Cerebellar nuclear complex (tissue), 1 donor: ENCODE measurements around the gene TBC1D9B.
"Not testable (repeated sequence)": the region's sequence is repeated elsewhere in the genome, so short reads cannot be mapped to it uniquely, and the experiment has no call there.

Experiments used
- DNase-seq, 2 experiments: peaks; one replicate each; lab custom pipeline; 2025; lab: John Stamatoyannopoulos, UW

The TBC1D9B gene

DNA sequence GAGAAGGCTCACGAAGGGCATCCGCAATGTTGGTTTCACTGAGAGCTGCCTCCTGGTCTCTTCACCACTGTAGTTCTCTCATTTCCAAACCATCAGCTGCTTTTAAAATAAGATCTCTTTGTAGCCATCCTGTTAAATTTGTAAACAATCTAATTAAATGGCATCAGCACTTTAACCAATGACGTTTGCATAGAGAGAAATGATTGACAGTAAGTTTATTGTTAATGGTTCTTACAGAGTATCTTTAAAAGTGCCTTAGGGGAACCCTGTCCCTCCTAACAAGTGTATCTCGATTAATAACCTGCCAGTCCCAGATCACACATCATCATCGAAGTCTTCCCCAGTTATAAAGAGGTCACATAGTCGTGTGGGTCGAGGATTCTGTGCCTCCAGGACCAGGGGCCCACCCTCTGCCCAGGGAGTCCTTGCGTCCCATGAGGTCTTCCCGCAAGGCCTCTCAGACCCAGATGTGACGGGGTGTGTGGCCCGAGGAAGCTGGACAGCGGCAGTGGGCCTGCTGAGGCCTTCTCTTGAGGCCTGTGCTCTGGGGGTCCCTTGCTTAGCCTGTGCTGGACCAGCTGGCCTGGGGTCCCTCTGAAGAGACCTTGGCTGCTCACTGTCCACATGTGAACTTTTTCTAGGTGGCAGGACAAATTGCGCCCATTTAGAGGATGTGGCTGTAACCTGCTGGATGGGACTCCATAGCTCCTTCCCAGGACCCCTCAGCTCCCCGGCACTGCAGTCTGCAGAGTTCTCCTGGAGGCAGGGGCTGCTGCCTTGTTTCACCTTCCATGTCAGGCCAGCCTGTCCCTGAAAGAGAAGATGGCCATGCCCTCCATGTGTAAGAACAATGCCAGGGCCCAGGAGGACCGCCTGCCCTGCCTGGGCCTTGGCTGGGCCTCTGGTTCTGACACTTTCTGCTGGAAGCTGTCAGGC lies 70.4 kb downstream of the TBC1D9B start:
- DNase-seq = no peak

DNA sequence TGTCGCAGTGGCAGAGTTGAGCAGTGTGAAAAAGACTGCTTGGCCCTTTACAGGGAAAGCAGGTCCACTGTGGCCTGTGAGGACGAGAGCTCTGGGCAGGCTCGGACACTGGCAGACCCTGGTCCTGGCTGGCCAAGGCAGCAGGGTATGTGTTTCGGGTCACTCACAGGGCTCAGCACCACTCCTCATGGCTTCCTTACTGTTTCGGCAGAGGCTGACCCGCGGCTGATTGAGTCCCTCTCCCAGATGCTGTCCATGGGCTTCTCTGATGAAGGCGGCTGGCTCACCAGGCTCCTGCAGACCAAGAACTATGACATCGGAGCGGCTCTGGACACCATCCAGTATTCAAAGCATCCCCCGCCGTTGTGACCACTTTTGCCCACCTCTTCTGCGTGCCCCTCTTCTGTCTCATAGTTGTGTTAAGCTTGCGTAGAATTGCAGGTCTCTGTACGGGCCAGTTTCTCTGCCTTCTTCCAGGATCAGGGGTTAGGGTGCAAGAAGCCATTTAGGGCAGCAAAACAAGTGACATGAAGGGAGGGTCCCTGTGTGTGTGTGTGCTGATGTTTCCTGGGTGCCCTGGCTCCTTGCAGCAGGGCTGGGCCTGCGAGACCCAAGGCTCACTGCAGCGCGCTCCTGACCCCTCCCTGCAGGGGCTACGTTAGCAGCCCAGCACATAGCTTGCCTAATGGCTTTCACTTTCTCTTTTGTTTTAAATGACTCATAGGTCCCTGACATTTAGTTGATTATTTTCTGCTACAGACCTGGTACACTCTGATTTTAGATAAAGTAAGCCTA lies 71.3 kb downstream of the TBC1D9B start:
- DNase-seq = no peak

DNA sequence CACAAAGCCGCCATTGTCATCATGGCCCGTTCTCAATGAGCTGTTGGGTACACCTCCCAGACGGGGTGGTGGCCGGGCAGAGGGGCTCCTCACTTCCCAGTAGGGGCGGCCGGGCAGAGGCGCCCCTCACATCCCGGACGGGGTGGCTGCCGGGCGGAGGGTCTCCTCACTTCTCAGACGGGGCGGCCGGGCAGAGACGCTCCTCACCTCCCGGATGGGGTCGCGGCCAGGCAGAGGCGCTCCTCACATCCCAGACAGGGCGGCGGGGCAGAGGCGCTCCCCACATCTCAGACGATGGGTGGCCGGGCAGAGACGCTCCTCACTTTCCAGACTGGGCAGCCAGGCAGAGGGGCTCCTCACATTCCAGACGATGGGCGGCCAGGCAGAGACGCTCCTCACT lies 72.8 kb downstream of the TBC1D9B start:
- DNase-seq = not testable (repeated sequence)

DNA sequence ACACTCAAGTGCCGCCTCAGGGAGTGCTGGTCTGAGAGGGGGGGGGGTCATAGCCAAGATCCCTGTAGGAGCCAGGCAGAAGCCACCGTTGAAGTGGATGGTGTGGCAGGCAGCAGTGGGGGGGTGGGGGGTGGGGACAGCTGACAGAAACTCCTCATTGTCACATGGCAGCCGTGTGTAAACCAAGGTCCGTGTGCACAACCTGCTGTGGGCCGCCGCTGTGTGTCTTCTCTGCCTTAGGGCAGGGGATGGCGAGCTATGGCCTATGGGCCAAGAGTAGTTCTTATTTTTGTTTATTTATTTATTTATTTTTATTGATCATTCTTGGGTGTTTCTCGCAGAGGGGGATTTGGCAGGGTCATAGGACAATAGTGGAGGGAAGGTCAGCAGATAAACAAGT lies 73.6 kb downstream of the TBC1D9B start:
- no peak for DNase-seq

DNA sequence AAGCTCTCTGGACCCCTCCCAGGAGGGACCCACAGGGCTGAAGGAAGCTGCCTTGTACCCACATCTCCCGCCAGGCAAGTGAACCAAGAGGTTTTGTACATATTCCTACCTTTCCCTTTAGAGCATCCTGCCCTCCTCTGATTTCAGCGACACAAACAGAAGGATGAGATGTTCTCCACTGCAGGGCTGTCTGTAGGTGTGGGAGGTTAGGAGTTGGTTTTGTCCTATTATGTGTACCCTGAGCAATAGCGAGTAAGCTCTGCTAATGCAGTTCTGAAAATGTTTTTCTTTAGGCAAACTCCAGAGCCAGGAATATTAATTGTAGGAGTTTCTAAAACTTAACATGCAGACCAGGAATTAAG lies 74.0 kb downstream of the TBC1D9B start:
- no peak for DNase-seq

DNA sequence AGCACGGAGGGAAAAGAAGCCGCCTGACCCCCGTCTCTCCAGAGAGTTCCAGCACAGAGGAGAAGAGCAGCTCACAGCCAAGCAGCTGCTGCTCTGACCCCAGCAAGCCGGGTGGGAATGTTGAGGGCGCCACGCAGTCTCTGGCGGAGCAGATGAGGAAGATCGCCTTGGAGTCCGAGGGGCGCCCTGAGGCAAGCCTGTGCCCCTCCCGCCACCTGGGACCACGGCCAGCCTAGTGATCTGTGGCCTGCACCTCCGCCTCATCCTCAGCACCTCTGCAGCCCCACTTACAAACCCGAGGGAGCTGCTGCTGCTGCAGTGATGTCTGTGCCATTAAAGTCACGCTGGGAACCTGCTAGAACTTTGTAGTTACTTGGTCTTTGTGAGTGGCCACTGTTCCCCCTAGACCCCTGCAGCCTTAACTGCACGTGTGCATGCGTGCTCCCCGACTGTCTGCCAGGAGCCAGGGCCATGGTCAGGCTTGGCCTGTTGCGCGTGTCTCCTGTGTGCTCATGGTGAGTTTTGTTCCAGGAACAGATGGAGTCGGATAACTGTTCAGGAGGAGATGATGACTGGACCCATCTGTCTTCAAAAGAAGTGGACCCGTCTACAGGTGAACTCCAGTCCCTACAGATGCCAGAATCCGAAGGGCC lies 74.5 kb downstream of the TBC1D9B start:
- DNase-seq = peak; percentile 20 to 41

DNA sequence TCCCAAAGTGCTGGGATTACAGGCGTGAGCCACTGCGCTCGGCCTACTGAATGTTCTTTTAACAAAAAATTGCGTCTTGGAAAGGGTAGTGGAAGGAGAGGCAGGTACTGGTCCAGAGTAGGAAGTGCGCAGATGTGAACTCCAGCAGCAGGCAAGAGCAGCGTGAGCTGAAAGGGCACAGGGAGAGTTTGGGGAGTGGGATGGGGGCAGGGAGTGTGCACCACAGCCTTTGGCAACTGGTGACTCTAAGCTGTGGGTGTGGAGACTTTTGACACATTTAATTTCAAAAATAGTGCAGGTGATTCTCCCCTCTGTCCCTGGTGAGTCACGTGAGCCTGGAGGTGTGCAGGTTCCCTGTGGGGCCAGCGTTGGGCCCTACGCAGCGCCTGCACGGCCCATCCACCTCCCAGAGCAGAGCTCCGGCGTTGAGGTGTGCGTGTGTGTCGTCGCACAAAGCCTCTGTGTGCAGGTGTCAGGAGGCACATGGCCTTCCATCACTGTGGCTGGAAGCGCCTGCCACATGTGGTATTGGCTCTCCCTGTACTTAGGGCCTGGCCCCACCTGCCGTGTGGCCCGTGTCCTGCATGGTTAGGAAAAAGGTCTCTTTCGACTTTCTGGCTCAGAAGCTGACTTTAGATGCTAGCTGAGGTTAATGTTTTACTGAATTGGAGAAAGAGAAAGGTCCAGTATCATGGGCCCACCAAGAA lies 75.5 kb downstream of the TBC1D9B start:
- DNase-seq = no peak

DNA sequence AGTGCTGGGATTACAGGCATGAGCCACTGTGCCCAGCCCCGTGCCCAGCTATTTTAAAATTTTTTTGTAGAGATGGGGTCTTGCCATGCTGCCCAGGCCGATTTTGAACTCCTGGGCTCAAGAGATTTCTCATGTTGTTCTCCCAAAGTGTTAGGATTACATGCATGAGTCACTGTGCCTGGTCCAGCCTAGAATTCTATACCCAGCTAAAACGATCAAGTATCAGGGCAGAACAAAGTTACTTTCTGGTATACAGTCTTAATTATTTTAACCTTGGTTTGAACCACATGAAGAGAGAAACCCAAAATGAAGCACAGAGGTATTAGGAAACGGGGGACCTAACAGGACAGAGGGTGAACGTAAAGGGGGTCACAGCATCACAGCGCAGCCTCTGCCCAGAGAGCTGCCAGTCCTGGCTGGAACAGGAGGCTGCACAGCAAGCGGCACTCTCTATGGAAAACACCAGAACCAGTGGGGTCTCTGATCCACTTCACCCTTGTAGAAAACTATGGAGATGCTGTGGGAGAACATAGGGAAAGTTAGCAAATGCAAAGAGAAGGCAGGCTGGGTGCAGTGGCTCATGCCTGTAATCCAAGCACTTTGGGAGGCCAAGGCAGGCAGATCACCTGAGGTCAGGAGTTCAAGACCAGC lies 76.8 kb downstream of the TBC1D9B start:
- no peak for DNase-seq

DNA sequence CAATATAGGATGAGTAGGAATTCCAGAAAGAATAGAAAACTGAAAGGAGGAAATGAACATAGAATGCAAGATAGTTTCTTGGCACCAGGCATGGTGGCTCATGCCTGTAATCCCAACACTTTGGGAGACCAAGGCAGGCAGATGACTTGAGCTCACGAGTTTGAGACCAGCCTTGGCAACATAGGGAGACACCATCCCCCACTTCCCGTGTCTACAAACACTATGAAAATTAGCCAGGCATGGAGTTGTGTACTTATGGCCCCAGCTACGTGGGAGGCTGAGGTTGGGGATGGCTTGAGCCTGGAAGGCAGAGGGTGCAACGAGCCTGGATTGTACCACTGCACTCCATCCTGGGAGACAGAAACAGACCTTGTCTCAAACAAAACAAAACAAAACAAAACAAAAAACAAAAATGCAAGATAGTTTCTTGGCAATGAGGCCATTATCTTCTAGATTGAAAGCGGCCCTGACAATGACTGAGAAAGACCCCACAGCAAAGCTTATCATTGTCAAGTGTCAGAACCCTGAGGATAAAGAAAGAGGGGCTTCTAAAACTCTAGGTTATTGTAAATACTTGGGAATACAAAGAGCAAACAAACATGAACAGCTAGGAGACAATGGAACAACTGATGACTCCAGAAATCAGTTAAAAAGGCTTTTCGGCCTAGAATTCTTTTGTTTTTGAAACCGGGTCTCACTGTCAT lies 77.8 kb downstream of the TBC1D9B start:
- no peak for DNase-seq

DNA sequence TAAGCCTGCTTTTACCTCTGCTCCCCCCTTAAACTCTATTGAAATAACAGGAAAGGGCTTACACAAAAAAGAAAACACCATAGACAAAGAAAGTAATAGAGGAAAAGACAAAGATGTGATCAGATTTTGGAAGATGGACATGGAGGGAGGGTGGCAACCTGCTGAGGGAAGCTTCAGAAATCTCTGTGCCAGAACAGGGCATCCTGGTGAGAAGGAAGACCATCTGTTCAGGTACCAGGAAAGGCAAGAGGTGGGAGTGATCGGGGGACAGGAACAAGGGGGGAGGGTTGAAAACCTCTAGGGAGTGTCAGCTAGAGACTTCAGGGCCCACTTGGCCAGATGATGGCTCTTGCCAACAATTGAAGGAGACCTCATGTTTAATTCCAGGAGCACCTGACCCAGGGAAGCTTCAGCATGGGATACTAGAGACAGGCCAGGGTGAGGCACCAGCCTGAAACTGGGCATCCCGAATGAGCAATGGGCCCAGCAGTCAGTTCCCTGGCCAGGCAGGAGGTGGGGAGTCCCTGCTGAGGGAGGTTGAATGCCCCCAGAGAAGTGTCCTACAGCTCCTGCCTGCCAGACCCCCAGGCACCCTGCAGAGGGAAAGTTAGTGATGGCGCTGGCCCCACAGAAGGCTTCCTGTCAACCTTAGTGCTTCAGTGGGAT lies 78.8 kb downstream of the TBC1D9B start:
- DNase-seq = peak in 1 of 2 experiments; percentile 31

DNA sequence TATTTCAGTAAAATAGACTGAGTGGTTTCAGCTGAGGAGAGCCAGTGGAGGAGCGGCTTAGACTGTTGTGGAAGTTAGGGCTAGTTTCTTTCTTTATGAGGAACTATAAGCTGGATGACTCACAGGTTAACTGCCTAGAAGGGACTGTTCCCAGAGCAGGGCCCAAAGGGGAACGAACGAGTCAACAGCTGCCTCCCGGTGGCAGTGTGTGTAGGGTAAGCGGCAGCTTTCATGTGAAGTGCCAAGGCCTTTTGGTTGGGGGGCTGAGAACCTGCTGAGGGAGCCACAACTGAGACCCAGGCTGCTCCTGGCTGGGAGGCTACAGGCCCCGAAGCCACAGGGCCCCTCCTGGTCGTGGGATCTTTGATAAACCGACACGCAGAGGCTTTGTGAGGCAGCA lies 80.0 kb downstream of the TBC1D9B start:
- no peak for DNase-seq

DNA sequence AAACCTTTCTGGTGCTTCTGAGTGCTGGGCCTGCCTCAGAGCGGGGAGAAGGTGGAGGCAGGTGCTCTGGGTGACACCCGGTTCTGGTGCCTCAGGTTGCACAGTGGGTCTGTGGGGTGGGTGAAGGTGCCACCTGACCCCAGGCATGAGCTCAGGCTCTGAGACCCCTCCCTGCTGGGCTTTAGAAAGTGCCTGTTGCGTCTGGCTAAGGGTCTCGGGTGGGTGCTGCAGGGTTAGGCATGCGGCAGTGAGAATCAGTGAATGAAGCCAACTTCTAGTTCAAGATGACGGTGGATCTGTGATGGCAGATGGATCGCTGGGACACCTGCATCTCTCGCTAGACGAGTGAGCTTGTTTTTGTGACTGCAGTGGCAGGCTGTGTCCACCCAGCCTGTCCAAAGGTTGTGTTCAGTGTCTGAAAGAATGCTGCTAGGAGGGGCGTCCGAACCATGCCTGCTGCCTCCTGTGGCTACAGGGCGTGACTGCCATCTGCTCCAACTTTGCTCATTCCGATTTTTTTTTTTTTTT lies 82.0 kb downstream of the TBC1D9B start:
- peak; percentile 59 to 66 for DNase-seq

DNA sequence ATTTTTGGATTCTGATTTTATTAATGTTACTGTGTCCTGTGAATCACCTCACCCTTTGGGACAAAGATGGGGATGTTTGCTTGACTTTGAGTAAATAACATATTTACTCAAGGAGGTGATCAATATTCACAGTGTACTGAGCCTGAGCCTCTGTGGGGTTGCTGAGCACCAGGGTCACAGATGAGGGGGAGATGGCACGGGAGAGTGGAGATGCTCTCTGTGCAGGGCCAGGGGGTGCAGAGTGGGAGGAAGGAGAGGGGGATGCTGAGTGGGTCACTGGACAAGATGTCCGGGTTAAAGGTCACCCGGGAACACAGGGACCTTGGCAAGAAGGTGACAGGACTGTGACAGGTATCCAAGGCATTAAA lies 83.0 kb downstream of the TBC1D9B start:
- no peak for DNase-seq

DNA sequence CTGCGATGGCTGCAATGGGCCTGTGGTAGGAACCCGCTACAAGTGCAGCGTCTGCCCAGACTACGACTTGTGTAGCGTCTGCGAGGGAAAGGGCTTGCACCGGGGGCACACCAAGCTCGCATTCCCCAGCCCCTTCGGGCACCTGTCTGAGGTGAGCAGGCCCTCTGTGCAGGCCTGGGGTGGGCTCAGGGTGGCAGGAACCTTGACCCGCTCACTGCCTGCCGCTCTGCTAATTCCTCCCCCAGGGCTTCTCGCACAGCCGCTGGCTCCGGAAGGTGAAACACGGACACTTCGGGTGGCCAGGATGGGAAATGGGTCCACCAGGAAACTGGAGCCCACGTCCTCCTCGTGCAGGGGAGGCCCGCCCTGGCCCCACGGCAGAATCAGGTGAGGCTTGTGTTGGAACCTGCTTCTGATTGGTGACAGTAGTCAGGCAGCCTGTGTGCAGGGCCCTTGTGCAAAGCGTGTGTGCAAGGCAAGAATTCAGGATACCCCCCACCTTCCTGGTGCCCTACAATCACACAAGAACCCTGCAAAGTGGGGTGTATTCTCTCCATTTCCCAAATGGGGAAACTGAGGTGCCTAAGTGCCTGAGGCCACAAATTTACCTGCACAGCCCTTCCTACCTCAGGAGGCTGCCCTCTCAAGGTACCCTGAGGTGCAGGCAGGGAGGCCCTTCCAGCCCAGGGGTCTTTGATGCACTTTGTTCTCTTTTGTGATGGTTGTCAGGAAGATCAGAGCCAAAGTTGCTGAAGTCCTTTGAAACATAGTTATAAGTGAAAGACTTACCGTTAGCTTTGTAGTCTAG lies 83.6 kb downstream of the TBC1D9B start:
- no peak for DNase-seq

DNA sequence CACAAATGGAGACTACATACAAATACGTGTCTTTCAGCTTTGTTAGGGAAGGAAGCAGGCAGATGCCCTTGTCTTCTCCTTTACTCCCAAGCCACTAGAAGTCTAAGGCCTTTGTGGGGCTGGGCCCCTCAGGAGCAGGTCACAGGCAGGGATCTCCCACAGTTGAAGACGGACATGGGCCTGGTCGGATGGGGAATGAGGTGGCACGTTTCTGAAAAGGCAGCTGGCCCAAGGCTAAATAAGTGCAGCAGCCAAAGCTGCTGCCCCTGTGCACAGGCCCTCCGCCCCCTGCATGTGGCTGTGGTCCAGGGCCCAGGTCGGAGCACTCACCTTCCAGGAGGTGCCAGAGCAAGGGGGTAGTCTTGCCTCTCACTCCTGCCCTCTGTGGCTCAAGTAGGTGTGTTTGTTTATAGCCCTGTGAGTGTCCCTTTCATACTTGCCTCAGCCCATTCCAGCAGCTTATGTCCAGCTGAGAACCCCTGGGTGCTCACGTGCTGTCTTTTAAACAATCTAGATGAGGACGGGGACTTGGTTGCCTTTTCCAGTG lies 85.2 kb downstream of the TBC1D9B start:
- DNase-seq = no peak

DNA sequence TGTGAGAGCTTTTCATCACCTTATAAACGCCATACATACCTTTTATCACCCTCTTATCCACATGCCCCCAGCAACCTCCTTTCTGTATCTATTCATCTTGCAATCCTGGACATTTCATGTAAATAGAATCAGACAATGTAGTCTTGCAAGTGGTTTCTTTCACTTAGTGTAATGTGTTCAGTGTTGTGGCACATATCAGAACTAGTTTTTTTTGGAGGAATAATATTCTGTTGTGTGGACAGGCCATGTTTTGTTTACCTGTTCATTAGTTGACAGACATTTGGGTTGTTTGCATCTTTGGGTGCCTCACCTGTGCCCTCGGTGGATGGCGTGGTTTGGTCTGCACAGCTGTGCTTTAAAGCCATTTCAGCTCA lies 85.7 kb downstream of the TBC1D9B start:
- no peak for DNase-seq

DNA sequence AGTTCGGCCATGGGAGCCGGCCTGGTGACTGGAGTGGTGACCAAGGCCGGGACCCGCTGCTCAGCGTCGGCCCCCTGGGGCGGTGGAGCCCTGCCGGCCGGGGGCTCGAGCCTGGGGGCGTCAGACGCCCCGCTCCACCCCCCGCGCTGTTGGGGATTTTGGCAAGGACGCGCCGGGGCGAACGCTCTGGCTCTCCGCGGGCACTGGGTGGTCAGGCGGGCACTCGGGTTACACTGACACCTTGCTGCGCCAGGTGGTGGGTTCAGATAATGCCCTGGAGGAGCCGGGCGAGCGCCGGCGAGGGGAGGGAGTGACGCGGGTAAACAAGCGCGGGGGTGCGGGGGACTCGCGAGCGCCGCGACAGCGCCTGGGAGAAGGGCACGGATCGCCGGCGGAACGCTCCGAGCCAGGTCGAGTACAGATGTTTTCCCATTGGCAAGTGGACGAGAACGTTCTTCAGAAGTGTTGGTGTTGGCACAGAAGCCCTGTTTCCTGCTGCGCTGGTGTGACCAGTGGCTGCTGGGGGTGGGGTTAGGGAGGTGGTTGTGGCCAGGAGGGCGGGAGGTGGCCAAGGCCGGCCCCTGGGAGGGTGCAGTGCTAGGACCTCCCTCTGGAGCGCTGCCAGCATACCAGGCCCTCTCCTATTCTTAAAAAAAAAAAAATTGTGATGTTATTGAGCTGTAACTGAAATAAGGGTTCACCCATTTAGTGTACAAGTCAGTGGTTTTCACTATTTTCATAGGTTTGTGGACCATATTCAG lies 86.2 kb downstream of the TBC1D9B start:
- DNase-seq = peak in 1 of 2 experiments; percentile 15
